ENCODE data around the gene ZDHHC23. TPM values are rescaled to one million over a fixed set of nuclear protein-coding genes. Genes with fewer than 3 reads are reported as not detected.

Gene ZDHHC23
- total RNA-seq, 4 donors from 2014 or later = 2.4 to 3.8 (median 3.1) TPM

DNA sequence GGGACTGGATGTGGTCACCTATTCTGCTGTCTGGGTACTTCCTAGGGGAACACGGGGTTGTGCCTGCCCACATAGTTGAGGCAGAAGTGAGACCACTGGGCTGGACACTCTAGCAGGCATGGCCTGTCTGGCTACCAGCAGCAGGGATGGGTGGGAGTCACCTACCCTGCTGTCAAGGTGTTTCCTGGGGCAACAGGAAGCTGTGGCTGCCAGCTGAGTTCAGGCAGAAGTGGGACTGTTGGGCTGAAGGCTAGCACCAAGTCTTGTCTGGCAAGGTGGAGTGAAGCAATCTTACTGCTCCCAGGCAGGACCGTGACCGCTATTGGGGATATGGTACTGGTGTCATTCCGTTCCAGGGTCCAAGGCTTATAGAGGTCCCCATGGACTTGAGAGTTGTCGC lies 20.3 kb upstream of the ZDHHC23 start:
- no peak for TF ChIP-seq CTCF (IDR thresholded peaks at IDR 0.05; ENCODE audit: low read depth)

DNA sequence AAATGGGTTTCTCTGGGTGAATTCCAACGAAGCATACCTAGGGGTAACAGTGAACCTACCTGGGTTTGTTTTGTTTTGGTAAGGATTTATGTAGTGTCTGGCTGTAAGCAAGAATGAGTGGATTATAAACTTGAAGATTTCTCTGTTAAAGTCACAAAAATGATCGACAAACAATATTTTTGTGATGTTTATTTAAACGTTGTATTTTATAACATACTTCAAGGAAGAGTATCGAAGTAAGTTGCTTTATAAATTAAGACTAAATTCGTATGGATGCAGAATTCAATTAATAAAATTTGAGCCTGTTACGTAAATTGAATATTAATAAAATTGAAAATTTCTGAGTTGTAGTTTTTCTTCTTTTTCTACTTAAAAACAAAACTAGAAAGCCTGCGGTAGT lies 982 bp upstream of the ZDHHC23 start:
- no peak for TF ChIP-seq CTCF (IDR thresholded peaks at IDR 0.05; ENCODE audit: low read depth)

GRCh38 chr3:113948015-113948917 lies 453 bp downstream of the ZDHHC23 start:
- no peak for TF ChIP-seq CTCF (IDR thresholded peaks at IDR 0.05; ENCODE audit: low read depth)

DNA sequence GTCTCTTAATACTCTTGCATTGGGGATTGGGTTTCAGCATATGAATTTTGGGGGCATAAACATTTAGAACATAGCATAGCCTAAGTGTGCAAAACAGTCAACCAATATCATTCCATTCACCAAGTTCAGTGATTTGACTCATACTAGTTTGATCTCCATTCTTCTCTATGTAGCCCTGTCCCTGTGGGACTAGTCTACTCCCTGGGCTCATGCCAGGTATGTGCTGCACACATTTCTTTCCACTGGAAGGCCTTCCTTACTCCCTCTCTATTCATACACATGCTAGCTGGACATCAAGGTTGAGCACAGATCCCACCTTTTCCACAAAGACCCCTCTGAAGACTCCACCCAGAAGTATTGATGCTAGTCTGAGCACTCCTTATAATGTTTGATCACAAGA lies 5.1 kb downstream of the ZDHHC23 start:
- TF ChIP-seq CTCF (IDR thresholded peaks at IDR 0.05; ENCODE audit: low read depth) = no peak

DNA sequence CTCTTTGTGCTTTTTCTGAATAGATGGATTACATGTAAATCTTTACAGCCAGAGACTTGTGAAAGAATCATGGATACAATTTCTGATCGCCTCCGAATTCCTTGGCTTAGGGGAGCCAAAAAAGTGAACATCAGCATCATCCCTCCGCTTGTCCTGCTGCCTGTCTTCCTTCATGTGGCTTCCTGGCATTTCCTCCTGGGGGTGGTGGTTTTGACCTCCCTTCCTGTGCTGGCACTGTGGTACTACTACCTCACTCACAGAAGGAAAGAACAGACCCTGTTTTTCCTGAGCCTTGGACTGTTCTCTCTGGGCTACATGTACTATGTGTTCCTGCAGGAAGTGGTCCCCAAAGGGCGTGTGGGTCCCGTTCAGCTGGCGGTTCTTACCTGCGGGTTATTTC lies 5.9 kb downstream of the ZDHHC23 start:
- no peak for TF ChIP-seq CTCF (IDR thresholded peaks at IDR 0.05; ENCODE audit: low read depth)

DNA sequence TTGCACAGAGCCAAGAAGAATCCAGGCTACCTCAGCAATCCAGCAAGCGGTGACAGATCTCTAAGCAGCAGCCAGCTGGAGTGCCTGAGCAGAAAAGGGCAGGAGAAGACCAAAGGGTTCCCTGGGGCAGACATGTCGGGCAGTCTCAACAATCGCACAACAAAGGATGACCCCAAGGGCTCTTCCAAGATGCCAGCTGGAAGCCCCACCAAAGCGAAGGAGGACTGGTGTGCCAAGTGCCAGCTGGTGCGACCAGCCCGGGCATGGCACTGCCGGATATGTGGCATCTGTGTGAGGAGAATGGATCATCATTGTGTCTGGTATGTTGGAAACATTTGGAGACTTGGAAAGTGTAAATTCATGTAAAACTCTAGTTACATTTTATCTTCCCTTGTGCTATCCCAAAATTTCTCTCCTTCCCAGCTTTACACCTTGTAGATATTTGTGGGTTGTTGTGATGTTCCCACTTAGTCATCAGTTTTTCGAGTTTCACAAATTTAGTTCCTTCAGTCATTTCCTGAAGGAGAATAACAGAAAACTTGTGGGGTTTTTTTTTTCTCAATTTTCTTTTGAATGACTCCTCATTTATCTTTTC lies 6.4 kb downstream of the ZDHHC23 start:
- no peak for TF ChIP-seq CTCF (IDR thresholded peaks at IDR 0.05; ENCODE audit: low read depth)

DNA sequence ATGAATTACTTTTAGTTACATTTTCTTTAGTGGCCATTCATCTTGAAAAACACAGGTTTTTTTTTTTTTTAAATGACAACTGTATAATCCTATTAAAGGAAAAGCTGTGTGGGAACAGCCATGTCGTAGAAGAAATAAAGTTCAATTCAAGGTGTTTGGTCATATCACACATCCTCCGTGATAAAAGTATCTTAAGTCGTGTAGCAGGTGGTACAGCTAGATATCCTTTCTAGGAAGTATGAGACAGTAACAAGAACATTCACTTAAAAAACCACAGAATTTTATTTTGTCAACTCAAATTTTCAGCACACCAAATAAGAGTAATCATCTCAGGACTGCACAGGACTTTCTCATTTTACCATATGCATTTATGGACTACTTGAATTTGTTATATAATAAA lies 16.1 kb downstream of the ZDHHC23 start:
- TF ChIP-seq CTCF (IDR thresholded peaks at IDR 0.05; ENCODE audit: low read depth) = no peak
